Measurements from ENCODE around the gene TMEM125.
A peak's percentile ranks its signal among the peaks of the same experiment; 100 is the strongest.

Gene TMEM125

GRCh38 chr1:43247256-43247921, 22.4 kb upstream of the TMEM125 start:
- no peak for DNase-seq

- DNase-seq: no peak
Observed at GRCh38 chr1:43250351-43250761, 19.4 kb upstream of the TMEM125 start.

GRCh38 chr1:43251024-43251423, 18.8 kb upstream of the TMEM125 start:
- DNase-seq: no peak

- DNase-seq: no peak
Observed at GRCh38 chr1:43252225-43252624, 17.6 kb upstream of the TMEM125 start.

GRCh38 chr1:43253173-43253572, 16.6 kb upstream of the TMEM125 start:
- no peak for DNase-seq

GRCh38 chr1:43253876-43254275, 15.9 kb upstream of the TMEM125 start:
- no peak for DNase-seq

- no peak for DNase-seq
Observed at GRCh38 chr1:43255438-43256210, 14.2 kb upstream of the TMEM125 start.

GRCh38 chr1:43256675-43257570, 12.9 kb upstream of the TMEM125 start:
- DNase-seq: no peak

GRCh38 chr1:43258370-43258769, 11.4 kb upstream of the TMEM125 start:
- no peak for DNase-seq

GRCh38 chr1:43265431-43265830, 4.4 kb upstream of the TMEM125 start:
- DNase-seq: no peak

- no peak for DNase-seq
Observed at GRCh38 chr1:43266881-43267280, 2.9 kb upstream of the TMEM125 start.

GRCh38 chr1:43267291-43267805, 2.4 kb upstream of the TMEM125 start:
- no peak for DNase-seq

- no peak for DNase-seq
Observed at GRCh38 chr1:43267818-43268425, 1.9 kb upstream of the TMEM125 start.

GRCh38 chr1:43270421-43271095, 775 bp downstream of the TMEM125 start:
- DNase-seq: no peak

GRCh38 chr1:43271186-43272118, 1.7 kb downstream of the TMEM125 start:
- DNase-seq: no peak

- no peak for DNase-seq
Observed at GRCh38 chr1:43272161-43272560, 2.4 kb downstream of the TMEM125 start.

GRCh38 chr1:43272576-43273571, 3.1 kb downstream of the TMEM125 start:
- DNase-seq: no peak

- DNase-seq: no peak
Observed at GRCh38 chr1:43273708-43274107, 3.9 kb downstream of the TMEM125 start.

- DNase-seq: peak in 1 of 5 experiments; percentile 81
Observed at GRCh38 chr1:43274125-43274803, 4.5 kb downstream of the TMEM125 start.
